Measurements from ENCODE around the gene GARNL3.

Gene GARNL3

DNA sequence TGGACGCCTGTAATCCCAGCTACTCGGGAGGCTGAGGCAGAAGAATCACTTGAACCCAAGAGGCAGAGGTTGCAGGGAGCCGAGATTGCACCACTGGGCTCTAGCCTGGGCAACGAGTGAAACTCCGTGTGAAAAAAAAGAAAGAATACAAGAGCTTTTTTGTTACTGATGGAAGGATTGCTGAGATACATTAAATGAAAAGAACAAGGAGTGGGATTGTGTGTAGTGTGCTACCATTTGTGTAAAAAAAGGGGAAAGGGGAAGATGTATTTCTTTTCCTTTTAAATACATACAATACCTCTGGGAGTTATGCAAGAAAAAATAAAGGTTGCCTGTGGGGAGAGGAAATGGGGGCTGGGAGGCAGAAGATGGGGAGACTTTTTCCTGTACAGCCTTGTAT lies 14.7 kb upstream of the GARNL3 start:
- no peak overlapping the region for H3K4me3 ChIP-seq (ENCODE audit: low read depth, low read length)
- TF ChIP-seq CTCF (IDR thresholded peaks at IDR 0.05; ENCODE audit: control insufficient read depth, extremely low read depth, insufficient read depth): no peak
- DNase-seq (ENCODE audit: low read depth): no peak

- no peak overlapping the region for H3K4me3 ChIP-seq (ENCODE audit: low read depth, low read length)
- TF ChIP-seq CTCF (IDR thresholded peaks at IDR 0.05; ENCODE audit: control insufficient read depth, extremely low read depth, insufficient read depth): no peak
- no peak for DNase-seq (ENCODE audit: low read depth)
These were observed 13.6 kb upstream of the GARNL3 start for GRCh38 chr9:127250896-127251391.

GRCh38 chr9:127252410-127253318 lies 11.9 kb upstream of the GARNL3 start:
- H3K4me3 ChIP-seq (ENCODE audit: low read depth, low read length): no peak overlapping the region
- no peak for TF ChIP-seq CTCF (IDR thresholded peaks at IDR 0.05; ENCODE audit: control insufficient read depth, extremely low read depth, insufficient read depth)
- DNase-seq (ENCODE audit: low read depth): no peak

- TF ChIP-seq CTCF (IDR thresholded peaks at IDR 0.05; ENCODE audit: control insufficient read depth, extremely low read depth, insufficient read depth): no peak
- no peak overlapping the region for H3K4me3 ChIP-seq (ENCODE audit: low read depth, low read length)
- DNase-seq (ENCODE audit: low read depth): no peak
These were observed 11.1 kb upstream of the GARNL3 start for GRCh38 chr9:127253446-127253845.

GRCh38 chr9:127255692-127256091 lies 8.9 kb upstream of the GARNL3 start:
- TF ChIP-seq CTCF (IDR thresholded peaks at IDR 0.05; ENCODE audit: control insufficient read depth, extremely low read depth, insufficient read depth): no peak
- no peak for DNase-seq (ENCODE audit: low read depth)
- no peak overlapping the region for H3K4me3 ChIP-seq (ENCODE audit: low read depth, low read length)

- no peak overlapping the region for H3K4me3 ChIP-seq (ENCODE audit: low read depth, low read length)
- no peak for DNase-seq (ENCODE audit: low read depth)
- TF ChIP-seq CTCF (IDR thresholded peaks at IDR 0.05; ENCODE audit: control insufficient read depth, extremely low read depth, insufficient read depth): no peak
These were observed 8.2 kb upstream of the GARNL3 start for GRCh38 chr9:127256324-127256723.
